HG03520 (cell line): ENCODE data around the gene CHRM5.
"Not testable (repeated sequence)": the region's sequence is repeated elsewhere in the genome, so short reads cannot be mapped to it uniquely, and the experiment has no call there.

Source experiments
- ATAC-seq: cut with Tn5 transposase; IDR thresholded peaks from one replicate; pipeline ENCODE4 v1.9.1; 2021; ENCODE audit warnings: mild to moderate bottlenecking, moderate library complexity; ENCODE audit not compliant: unreplicated experiment

Gene CHRM5

DNA sequence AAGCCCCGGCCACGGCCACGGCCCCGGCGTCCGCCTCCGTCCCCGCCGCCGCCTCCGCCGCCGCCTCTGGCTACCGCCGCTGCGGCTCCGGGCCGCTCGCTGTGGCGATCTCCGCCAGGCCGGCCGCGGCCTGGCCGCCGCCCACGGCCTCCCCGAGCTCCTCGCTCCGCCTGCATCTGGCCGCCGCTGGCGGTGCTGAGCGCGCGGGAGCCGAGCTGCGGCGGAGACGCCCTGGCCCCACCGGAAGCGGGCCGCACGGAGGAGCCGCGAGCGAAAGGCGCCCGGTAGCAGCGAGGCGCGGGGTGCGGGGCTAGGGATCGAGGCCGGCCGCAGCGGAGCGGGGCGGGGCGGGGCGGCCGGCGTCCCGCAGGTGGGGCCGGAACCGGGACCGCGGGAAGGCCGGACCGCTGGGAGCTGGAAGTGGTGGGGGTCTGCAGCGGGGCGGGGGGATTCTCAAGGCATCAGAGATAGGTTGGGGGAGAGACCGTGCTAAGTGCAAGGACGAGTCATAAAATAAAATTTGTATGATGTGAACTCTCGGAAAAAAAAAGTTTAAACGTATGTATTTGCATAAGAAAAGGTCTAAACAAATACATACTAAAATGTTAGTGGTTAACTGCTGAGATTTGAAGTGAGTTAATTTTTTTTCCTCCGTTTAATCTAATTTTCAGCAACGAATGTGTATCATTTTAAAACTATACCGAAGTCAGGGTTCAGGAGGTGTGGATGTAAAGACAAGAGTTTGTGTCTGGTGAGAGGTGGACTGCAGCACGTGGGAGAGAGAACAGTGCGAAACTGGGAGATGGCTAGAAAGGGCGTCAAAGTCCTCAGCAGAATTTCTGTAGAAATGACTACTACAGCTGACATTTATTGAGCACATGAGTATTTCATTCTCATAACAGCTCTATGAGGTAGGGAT is 70.8 kb downstream of the CHRM5 start, which contains the start of gene AVEN:
Gene AVEN (minus strand): TSS at position 334 of the 919 bp plus-strand sequence. CDS start 158 bp downstream, at position 176.
- ATAC-seq: peak; percentile 40

GRCh38 chr15:34039790-34040113 is 71.5 kb downstream of the CHRM5 start:
- no peak for ATAC-seq

DNA sequence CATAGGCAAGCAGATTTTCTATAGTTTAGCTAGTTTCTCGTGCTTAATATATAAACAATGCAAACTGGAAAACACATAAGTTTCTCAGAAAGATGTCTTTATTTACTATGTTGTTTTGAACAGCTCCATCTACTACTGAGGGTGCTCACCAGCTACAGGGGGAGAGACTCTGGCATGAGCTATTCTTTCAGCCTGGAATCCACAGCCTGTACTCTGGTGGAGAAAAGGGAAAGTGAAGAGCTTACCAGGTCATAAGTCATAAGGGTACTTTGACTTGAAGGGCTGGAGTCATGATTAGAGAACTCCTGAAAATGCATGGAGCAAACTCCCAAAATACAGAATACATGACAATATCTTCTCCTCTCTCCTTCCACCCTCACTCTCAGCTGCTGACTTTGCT is 75.1 kb downstream of the CHRM5 start:
- no peak for ATAC-seq

DNA sequence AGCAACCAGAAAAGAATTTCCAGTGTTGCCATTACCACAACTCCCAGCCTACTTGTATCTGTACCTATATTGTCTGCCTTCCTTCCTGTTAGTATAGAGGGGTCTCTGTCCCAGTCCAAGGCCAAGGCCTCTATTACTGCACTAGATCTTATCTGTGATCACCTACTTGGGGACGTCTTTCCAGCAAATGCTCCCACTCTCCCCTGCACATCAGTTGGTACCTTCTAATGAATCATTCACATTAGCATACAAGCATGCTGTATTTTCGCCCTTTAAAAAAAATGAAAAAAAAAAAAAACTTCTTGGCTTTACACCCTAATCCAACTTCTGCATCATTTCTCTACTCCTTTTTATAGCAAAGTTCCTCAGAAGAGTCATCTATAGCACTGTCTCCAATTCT is 75.5 kb downstream of the CHRM5 start:
- no peak for ATAC-seq

DNA sequence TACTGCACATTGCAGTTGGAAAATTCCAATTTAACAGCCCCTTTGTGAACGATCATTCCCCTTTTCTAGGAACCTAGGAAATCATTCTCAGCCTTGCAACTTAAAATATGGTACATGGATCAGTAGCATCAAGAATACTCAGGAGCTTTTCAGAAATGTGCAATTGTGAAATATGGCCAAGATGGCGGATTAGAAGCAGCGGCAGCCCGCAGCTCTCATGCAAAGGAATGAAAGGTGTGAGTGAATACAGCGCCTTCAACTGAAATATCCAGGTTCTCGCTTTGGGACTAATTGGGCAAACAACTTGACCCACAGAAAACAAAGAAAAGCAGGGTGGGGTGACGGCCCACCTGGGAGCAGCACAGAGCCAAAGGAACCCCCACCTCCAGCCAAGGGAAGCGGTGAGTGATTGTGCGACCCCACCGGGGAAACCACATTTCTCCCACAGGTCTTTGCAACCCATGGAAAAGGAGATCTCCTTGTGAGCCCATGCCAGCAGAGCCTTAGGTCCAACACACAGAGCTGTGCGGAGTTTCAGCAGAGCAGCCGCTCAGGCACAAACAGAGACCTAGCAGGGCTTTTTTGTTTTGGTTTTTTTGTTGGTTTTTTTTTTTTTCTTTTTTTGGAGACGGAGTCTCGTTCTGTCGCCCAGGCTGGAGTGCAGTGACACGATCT is 78.3 kb downstream of the CHRM5 start:
- no peak for ATAC-seq

- ATAC-seq: no peak
These were observed 79.8 kb downstream of the CHRM5 start for GRCh38 chr15:34047893-34048775.

- no peak for ATAC-seq
These were observed 80.8 kb downstream of the CHRM5 start for GRCh38 chr15:34049112-34049511.

GRCh38 chr15:34050385-34050784 is 82.1 kb downstream of the CHRM5 start:
- not testable (repeated sequence) for ATAC-seq

GRCh38 chr15:34054081-34054707 is 85.9 kb downstream of the CHRM5 start:
- no peak for ATAC-seq

DNA sequence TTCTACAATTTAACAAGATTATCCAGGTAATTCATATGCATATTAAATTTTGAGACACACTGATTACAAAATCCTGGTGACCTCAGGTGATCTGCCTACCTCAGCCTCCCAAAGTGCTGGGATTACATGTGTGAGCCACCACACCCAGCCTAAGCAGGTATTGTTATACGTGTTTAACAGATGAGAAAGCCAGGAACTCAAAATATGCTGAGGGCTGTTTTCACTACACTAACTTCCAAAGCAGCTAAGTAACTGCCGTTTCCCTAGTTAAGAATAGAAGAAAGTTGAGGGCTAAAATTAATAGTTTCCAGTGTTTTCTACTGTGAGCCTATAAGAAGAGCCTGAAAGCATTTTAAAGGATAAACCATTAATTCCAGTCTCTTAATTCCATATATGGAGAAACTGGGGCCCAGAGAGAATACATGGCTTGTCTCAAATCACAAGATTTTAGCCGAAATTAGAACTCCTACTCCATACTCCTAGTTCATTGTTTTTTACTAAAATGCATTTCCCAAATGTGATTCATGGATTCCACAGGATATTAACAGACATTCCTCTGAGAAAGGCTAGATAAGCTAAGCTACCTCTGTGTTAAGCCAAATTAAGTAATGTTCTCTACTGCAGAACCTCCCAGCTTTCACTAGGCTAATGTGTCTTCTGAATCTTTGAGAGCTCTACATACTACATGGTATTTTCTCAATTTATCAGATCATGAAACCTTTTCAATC is 87.7 kb downstream of the CHRM5 start:
- ATAC-seq: no peak

- no peak for ATAC-seq
These were observed 88.6 kb downstream of the CHRM5 start for GRCh38 chr15:34056911-34057310.

DNA sequence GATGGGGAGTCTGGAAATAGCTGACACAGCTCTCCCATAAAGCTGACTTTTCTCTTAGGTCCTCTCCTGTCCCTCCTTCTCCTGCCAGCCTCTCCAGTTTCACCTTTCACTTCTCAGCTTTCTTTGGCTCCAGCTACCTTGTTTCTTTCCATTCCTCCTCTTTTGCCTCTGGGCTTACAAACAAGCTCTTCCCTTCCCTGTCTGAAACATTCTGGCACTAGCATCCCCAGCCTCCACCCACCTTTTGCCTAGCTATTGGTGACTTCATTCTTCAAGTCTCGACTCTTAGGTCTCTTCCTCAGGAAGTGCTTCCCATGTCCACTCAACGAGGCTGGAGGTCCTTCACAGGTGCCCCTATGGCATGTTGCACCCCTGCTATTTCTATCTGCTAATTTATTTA is 91.2 kb downstream of the CHRM5 start:
- ATAC-seq: no peak

DNA sequence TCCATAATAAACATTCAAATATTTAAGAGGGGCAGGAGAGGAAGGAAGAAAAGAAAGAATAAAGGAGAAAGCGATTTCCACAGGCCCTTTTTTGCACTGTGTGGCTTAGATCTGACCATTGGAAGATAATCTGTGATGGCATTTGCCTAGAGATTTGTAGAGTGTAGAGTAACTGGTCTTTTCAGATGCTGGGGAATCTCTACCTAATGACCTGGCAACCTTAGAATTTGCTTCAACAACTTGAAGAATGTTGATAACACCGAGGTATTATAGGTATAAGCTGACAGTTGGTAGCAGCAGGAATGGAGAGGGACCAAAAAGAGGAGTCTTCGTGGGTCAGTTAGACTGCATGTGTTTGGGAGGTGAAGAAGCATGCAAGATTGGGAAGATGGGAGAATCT is 91.6 kb downstream of the CHRM5 start:
- ATAC-seq: no peak

DNA sequence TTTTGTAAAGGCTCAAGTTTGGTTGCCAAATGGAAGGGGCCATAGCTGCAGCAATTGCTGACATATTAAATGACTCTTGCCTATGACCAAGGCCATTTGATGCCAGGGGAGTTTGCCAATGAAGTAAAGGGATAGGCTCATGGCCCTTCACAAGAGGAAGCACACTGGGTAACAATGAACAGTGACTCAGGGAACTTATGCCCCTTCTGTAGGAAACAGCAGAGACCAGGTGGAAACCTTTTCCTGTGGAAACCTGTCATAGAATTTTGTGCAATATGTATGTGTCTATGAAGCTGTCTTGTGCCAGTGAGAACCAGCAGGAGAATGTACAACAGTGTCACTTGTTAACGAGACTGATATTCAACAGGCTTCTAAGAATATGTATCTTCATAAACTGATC is 96.1 kb downstream of the CHRM5 start:
- no peak for ATAC-seq

DNA sequence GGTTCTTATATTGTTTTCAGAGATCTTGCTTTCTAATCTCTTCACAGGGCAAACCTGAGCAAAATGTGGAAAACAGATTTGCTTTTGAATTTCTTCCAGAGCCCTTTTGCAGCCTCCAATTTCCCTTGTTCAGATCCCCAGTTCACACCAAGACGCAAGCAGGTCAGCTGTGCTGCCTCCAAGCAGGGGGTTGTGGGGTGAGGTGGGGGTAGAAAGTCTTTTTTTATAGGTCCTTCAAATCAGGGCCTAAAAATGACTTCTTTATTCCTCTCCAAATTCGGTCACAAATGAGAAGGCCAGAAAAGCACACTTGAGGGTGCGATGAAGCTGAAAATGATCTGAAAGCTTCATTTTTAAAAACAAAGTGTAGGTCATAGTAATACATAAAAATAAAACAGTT is 97.0 kb downstream of the CHRM5 start:
- no peak for ATAC-seq

GRCh38 chr15:34065941-34066340 is 97.6 kb downstream of the CHRM5 start:
- no peak for ATAC-seq

DNA sequence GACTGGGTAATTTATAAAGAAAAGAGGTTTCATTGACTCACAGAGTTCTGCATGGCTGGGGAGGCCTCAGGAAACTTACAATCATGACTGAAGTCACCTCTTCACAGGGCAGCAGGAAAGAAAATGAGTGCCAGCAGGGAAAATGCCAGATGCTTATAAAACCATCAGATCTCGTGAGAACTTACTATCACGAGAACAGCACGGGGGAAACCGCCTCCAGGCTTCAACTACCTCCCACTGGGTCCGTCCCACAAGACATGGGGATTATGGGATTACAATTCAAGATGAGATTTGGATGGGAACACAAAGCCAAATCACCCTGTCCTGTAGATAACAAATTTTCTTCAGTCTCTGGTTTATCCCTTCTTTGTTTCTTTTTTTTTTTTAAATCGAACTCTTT is 101.7 kb downstream of the CHRM5 start:
- no peak for ATAC-seq

GRCh38 chr15:34076785-34077184 is 108.5 kb downstream of the CHRM5 start:
- no peak for ATAC-seq

DNA sequence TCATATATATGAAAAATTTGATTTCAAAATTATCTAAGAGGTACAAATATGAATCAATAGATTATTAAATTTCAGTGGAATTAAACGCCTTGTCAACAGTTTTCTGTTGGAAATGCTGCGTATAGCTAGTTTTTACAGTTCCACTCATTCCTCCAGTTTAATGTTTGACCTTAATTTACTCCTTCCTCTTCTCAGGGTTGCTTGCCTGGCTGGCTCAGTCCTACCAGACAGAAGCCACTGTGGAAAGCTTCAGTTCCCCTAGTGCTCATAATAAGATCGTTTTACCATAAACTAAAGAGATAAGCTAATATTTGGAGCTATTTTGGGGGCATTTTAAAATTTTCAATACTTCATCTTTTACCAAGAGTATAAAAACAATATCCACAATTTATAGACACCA is 110.6 kb downstream of the CHRM5 start:
- ATAC-seq: no peak

DNA sequence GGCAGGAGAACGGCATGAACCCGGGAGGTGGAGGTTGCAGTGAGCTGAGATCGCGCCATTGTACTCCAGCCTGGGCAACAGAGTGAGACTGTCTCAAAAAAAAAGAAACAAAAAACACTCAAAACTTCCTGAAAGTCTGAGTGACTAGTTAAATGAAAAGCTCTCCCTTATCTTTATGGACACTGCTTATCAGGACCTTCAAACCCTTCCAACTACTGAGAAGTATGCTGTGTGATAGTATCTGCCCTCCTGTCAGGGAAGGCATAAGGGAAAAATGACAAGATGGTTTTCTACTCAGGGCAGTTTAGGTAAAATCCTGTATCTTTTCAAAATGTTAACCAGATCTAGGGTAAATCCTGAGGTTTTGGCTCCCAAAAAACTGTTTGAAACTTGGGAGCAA is 111.6 kb downstream of the CHRM5 start:
- no peak for ATAC-seq
